Testis (tissue), 3 donors: Measurements from ENCODE around the gene PLEKHM1. TPM values are rescaled to one million over a fixed set of nuclear protein-coding genes. Genes with fewer than 3 reads are reported as not detected.

Experiments
- DNase-seq: peaks from one replicate; pipeline ENCODE4 v3.0.0-alpha.2; 2019
- H3K27ac ChIP-seq, 2 donors: fragments of 200-600 bp; sonication (generic); one replicate each; pipeline ENCODE4 v1.5.1; 2019
- H3K27me3 ChIP-seq: fragments of 200-600 bp; sonication (generic); one replicate; pipeline ENCODE4 v1.5.1; 2019
- H3K36me3 ChIP-seq: fragments of 200-600 bp; sonication (generic); one replicate; pipeline ENCODE4 v1.5.1; 2017; ENCODE audit warnings: low read depth; ENCODE audit errors: missing control alignments
- H3K4me1 ChIP-seq: fragments of 200-600 bp; sonication (generic); one replicate; pipeline ENCODE4 v1.5.1; 2019
- H3K4me3 ChIP-seq, 2 donors: fragments of 200-600 bp; sonication (generic); one replicate each; pipeline ENCODE4 v1.5.1; 2017 to 2019
- H3K9me3 ChIP-seq: fragments of 200-600 bp; sonication (generic); one replicate; pipeline ENCODE4 v1.5.1; 2017
- CTCF ChIP-seq, 3 experiments: fragments of 450-650 bp in 2 of 3; fragments of 200-600 bp in 1 of 3; sonication (generic) in 1 of 3; IDR thresholded peaks; one replicate each; pipeline ENCODE4 v1.5.1; 2016 to 2019; ENCODE audit warnings: antibody characterized with exemption in 3 of 3, mild to moderate bottlenecking in 2 of 3, moderate library complexity in 1 of 3
- POLR2A ChIP-seq: fragments of 450-650 bp; IDR thresholded peaks from one replicate; pipeline ENCODE4 v1.6.1; 2017; ENCODE audit warnings: antibody characterized with exemption, mild to moderate bottlenecking, moderate library complexity
- WGBS, 2 donors: methylation state at CpG; one replicate each; pipeline ENCODE4 v1.1.5; 2018; 5-methylcytosine and 5-hydroxymethylcytosine counted together
- intact Hi-C: fragments of 100-400 bp; cut with DNase I; formaldehyde crosslinking; loops from one replicate; pipeline ENCODE4 v1.15.1; 2023; ENCODE audit warnings: low total_unique reads
- polyA plus RNA-seq: library from polyadenylated mRNA; stranded (reverse); fragments of 350-450 nt; fragmentation: Illumina TruSeq; extraction: RNeasy Lipid Tissue Mini Kit (QIAGEN cat#74804); gene quantifications from one replicate; pipeline ENCODE4 v1.2.3, GENCODE V29; 2014; ENCODE audit warnings: low read depth, low replicate concordance; ENCODE audit not compliant: insufficient read depth
- total RNA-seq, 2 donors: library from RNA; depleted of rRNA; stranded (reverse); fragments of >200 nt; gene quantifications; one replicate each; pipeline ENCODE4 v1.2.3, GENCODE V29; 2016

PLEKHM1 gene
- total and polyA plus RNA-seq, 3 donors from 2014 or later = 17.8 to 39.1 (median 31.8) TPM

GRCh38 chr17:45437465-45438283, 52.8 kb downstream of the PLEKHM1 start:
- Histone ChIP-seq H3K4me3 (no peak overlapping the region), H3K27ac (no peak overlapping the region), H3K36me3 (no peaks in the 10 kb centered on the region), H3K9me3 (no peaks in the 10 kb centered on the region), H3K4me1 (peaks cover 6% of the 10 kb centered on the region), H3K27me3 (no peaks in the 10 kb centered on the region)
- WGBS, 2 donors = 88 to 96% methylated on average over 19 to 30 of the region's 30 CpGs
- DNase-seq = no peak
- intact Hi-C loops = no loop called here
- TF ChIP-seq CTCF (IDR thresholded peaks at IDR 0.05) (no peak), POLR2A (no peak)

- DNase-seq = no peak
- no peaks in the 10 kb centered on the region for H3K27me3 ChIP-seq
- TF ChIP-seq CTCF (IDR thresholded peaks at IDR 0.05) (no peak), POLR2A (no peak)
- no peak overlapping the region for H3K27ac ChIP-seq
- intact Hi-C loops = no loop called here
- peaks cover 7% of the 10 kb centered on the region for H3K4me1 ChIP-seq
- no peaks in the 10 kb centered on the region for H3K36me3 ChIP-seq
- H3K4me3 ChIP-seq = no peak overlapping the region
- 93% methylated on average over 18 to 23 of the region's 23 CpGs for WGBS, 2 donors
- no peaks in the 10 kb centered on the region for H3K9me3 ChIP-seq
These were observed 53.7 kb downstream of the PLEKHM1 start for GRCh38 chr17:45436625-45437464.

- Histone ChIP-seq H3K36me3 (no peaks in the 10 kb centered on the region), H3K27ac (no peak overlapping the region), H3K9me3 (no peaks in the 10 kb centered on the region), H3K27me3 (no peaks in the 10 kb centered on the region), H3K4me1 (peaks cover 10% of the 10 kb centered on the region), H3K4me3 (no peak overlapping the region)
- 90 to 100% methylated on average over 1 to 10 of the region's 10 CpGs for WGBS, 2 donors
- no peak for TF ChIP-seq CTCF (IDR thresholded peaks at IDR 0.05)
- no peak for TF ChIP-seq POLR2A
- DNase-seq = no peak
- intact Hi-C loops = no loop called here
These were observed 54.4 kb downstream of the PLEKHM1 start for GRCh38 chr17:45436161-45436560.

GRCh38 chr17:45435481-45435880, 55.0 kb downstream of the PLEKHM1 start:
- TF ChIP-seq POLR2A (no peak), CTCF (IDR thresholded peaks at IDR 0.05) (no peak)
- Histone ChIP-seq H3K4me3 (no peak overlapping the region), H3K36me3 (no peaks in the 10 kb centered on the region), H3K9me3 (no peaks in the 10 kb centered on the region), H3K27me3 (no peaks in the 10 kb centered on the region), H3K4me1 (peaks cover 16% of the 10 kb centered on the region), H3K27ac (no peak overlapping the region)
- WGBS, 2 donors = 87 to 92% methylated on average over 4 to 5 of the region's 5 CpGs
- DNase-seq = no peak
- intact Hi-C loops = no loop called here
